ENCODE measurements around the gene OR6N1.
A peak's percentile ranks its signal among the peaks of the same experiment; 100 is the strongest.

The OR6N1 gene

GRCh38 chr1:158771950-158772866 is at the start of gene OR6N1:
OR6N1 (minus strand) TSS chr1:158772195; CDS start chr1:158766682, 5,513 bp downstream.
- DNase-seq = peak; percentile 50

GRCh38 chr1:158821723-158822122 is 49.7 kb upstream of the OR6N1 start:
- no peak for DNase-seq

GRCh38 chr1:158819461-158820443 is 47.8 kb upstream of the OR6N1 start:
- peak; percentile 91 for DNase-seq

GRCh38 chr1:158818975-158819431 is 47.0 kb upstream of the OR6N1 start:
- no peak for DNase-seq

GRCh38 chr1:158818560-158818959 is 46.6 kb upstream of the OR6N1 start:
- peak; percentile 31 for DNase-seq

- DNase-seq = peak; percentile 33
Measured at GRCh38 chr1:158814970-158815369, 43.0 kb upstream of the OR6N1 start.

GRCh38 chr1:158813164-158813563 is 41.2 kb upstream of the OR6N1 start:
- DNase-seq = no peak

- DNase-seq = no peak
Measured at GRCh38 chr1:158812336-158812735, 40.3 kb upstream of the OR6N1 start.

GRCh38 chr1:158810311-158810710 is 38.3 kb upstream of the OR6N1 start:
- DNase-seq = no peak

- DNase-seq = no peak
Measured at GRCh38 chr1:158809862-158810261, 37.9 kb upstream of the OR6N1 start.

GRCh38 chr1:158809256-158809655 is 37.3 kb upstream of the OR6N1 start:
- DNase-seq = no peak

GRCh38 chr1:158806916-158807536 is 35.0 kb upstream of the OR6N1 start:
- no peak for DNase-seq

- DNase-seq = no peak
Measured at GRCh38 chr1:158803678-158804077, 31.7 kb upstream of the OR6N1 start.

- no peak for DNase-seq
Measured at GRCh38 chr1:158801396-158801795, 29.4 kb upstream of the OR6N1 start.

- DNase-seq = no peak
Measured at GRCh38 chr1:158800526-158800925, 28.5 kb upstream of the OR6N1 start.

- DNase-seq = peak; percentile 67
Measured at GRCh38 chr1:158799689-158800088, 27.7 kb upstream of the OR6N1 start.

- peak; percentile 31 for DNase-seq
Measured at GRCh38 chr1:158798531-158798930, 26.5 kb upstream of the OR6N1 start.

- no peak for DNase-seq
Measured at GRCh38 chr1:158794247-158794646, 22.3 kb upstream of the OR6N1 start.

- DNase-seq = peak; percentile 43
Measured at GRCh38 chr1:158793604-158794003, 21.6 kb upstream of the OR6N1 start.

GRCh38 chr1:158781104-158781503 is 9.1 kb upstream of the OR6N1 start, which contains the start of gene OR6N2:
OR6N2 (minus strand) TSS chr1:158781204; CDS start chr1:158777635, 3,569 bp downstream.
- DNase-seq = no peak

- no peak for DNase-seq
Measured at GRCh38 chr1:158754420-158754819, 17.6 kb downstream of the OR6N1 start, which contains the start of gene OR6K6. OR6K6 (plus strand) TSS chr1:158754720; CDS start chr1:158754888, 168 bp downstream.

GRCh38 chr1:158752155-158752712 is 19.8 kb downstream of the OR6N1 start:
- no peak for DNase-seq

Measured in hematopoietic multipotent progenitor cell treated with erythropoietin and hydrocortisone succinate and interleukin-3 and kit ligand, for 8 days (in vitro differentiated cells).